Mucosa of descending colon (tissue), 3 donors: ENCODE results near the gene CYSTM1. TPM values are rescaled to one million over a fixed set of nuclear protein-coding genes. Genes with fewer than 3 reads are reported as not detected.

Experiments
- ATAC-seq: fragments of 200-7000 bp; cut with Tn5 transposase; one replicate; pipeline ENCODE4 v1.9.1; 2020; ENCODE audit warnings: mild to moderate bottlenecking, moderate library complexity
- DNase-seq, 3 donors: peaks; one replicate each; pipeline ENCODE4 v3.0.0-alpha.2; 2020
- H3K36me3 ChIP-seq: fragments of 200-600 bp; one replicate; pipeline ENCODE4 v1.8.0; 2021; ENCODE audit warnings: low read depth, mild to moderate bottlenecking
- H3K4me1 ChIP-seq: fragments of 200-600 bp; one replicate; pipeline ENCODE4 v1.8.0; 2021; ENCODE audit warnings: low read depth, mild to moderate bottlenecking
- H3K4me3 ChIP-seq: fragments of 200-600 bp; one replicate; pipeline ENCODE4 v1.8.0; 2021; ENCODE audit warnings: mild to moderate bottlenecking
- H3K9me3 ChIP-seq: fragments of 200-600 bp; one replicate; pipeline ENCODE4 v1.8.0; 2021; ENCODE audit warnings: mild to moderate bottlenecking
- intact Hi-C, 2 donors: fragments of 100-400 bp; cut with DNase I in 1 of 2; cut with micrococcal nuclease in 1 of 2; formaldehyde crosslinking; loops; one replicate each; pipeline versions ENCODE4 v1.11.0 to v1.11.1; 2022; cut with DNase I, micrococcal nuclease
- total RNA-seq, 3 donors: library from RNA; stranded (reverse); fragmentation: NEBNext Ultra II Directional in 2 of 3; extraction: Animal tissue kit (Norgen Biotek cat#: 25700) in 2 of 3; gene quantifications; one replicate each; pipeline versions ENCODE4 v1.2.1 to v1.2.4, GENCODE V29; 2021 to 2023
- TF ChIP-seq, protein P1 (sequence below): fragments of 200-600 bp; IDR thresholded peaks from one replicate; pipeline ENCODE4 v1.8.0; 2022; ENCODE audit warnings: antibody characterized with exemption, mild to moderate bottlenecking
- donor health status: DM: no; HTN: no; CAD: no; lungs with moderate emphysema.
- donor health status: DM: no; HTN: no; CAD: no.
- donor health status: DM: no; HTN: yes; CAD: no.

CYSTM1 gene
- total RNA-seq, 3 donors from 2014 or later = 76.3 to 175 (median 136) TPM

DNA sequence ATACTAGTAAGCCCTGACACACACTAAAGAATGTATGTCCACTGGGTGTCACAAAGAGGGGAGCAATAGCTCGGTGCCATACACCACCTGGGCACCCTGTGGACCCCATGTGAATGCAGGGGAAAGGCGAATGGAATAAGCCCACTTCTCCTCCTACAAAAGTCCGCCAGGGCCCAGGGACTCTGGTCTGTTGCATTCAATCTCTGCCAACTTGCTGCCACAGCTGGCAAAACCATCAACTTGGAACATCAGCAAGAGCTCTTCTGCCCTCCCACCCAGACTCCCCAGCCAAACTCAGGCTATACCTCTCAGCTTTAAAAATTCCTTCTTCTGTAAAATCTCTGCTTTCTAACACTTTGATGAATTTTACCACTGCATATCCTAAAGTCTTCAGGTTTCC lies 73.4 kb downstream of the CYSTM1 start:
- ATAC-seq (no peak), DNase-seq (no peak)
- Histone ChIP-seq H3K4me3 (no peak overlapping the region), H3K36me3 (no peaks in the 10 kb centered on the region), H3K9me3 (no peaks in the 10 kb centered on the region), H3K4me1 (peaks cover 14% of the 10 kb centered on the region)
- TF ChIP-seq, protein P1, sequence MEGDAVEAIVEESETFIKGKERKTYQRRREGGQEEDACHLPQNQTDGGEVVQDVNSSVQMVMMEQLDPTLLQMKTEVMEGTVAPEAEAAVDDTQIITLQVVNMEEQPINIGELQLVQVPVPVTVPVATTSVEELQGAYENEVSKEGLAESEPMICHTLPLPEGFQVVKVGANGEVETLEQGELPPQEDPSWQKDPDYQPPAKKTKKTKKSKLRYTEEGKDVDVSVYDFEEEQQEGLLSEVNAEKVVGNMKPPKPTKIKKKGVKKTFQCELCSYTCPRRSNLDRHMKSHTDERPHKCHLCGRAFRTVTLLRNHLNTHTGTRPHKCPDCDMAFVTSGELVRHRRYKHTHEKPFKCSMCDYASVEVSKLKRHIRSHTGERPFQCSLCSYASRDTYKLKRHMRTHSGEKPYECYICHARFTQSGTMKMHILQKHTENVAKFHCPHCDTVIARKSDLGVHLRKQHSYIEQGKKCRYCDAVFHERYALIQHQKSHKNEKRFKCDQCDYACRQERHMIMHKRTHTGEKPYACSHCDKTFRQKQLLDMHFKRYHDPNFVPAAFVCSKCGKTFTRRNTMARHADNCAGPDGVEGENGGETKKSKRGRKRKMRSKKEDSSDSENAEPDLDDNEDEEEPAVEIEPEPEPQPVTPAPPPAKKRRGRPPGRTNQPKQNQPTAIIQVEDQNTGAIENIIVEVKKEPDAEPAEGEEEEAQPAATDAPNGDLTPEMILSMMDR = no peak
- intact Hi-C loops = no loop called here

- no peak for DNase-seq
- no peak for ATAC-seq
- H3K4me3 ChIP-seq = no peak overlapping the region
- no peaks in the 10 kb centered on the region for H3K36me3 ChIP-seq
- no peaks in the 10 kb centered on the region for H3K9me3 ChIP-seq
- intact Hi-C loops = no loop called here
- H3K4me1 ChIP-seq = peaks cover 23% of the 10 kb centered on the region
- TF ChIP-seq, protein P1 = no peak
Observed at GRCh38 chr5:140249536-140249935, 74.5 kb downstream of the CYSTM1 start.

DNA sequence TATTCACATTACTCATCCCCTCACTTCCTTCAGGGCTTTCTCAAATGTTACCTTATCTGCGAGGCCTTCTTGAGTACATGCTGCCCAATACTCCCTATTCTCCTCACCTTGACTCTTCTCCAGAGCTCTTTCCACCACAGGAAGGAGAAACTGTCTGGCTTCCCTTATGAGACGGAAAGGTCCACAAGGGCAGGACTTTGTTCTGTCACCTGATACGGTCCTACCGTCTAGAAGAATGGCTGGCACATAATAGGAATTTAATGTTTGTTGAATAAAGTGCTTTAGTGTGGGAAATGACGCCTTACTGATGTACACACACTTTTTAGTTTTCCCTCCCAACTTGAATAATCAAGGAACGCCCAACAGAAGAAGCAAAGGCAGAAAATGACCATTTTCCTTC lies 75.4 kb downstream of the CYSTM1 start:
- H3K4me1 ChIP-seq = peaks cover 20% of the 10 kb centered on the region
- ATAC-seq = peak; percentile 39
- no peaks in the 10 kb centered on the region for H3K9me3 ChIP-seq
- TF ChIP-seq, protein P1 = no peak
- DNase-seq = no peak
- intact Hi-C loops = no loop called here
- H3K4me3 ChIP-seq = no peak overlapping the region
- no peaks in the 10 kb centered on the region for H3K36me3 ChIP-seq

GRCh38 chr5:140251527-140251973 lies 76.6 kb downstream of the CYSTM1 start:
- Histone ChIP-seq H3K36me3 (no peaks in the 10 kb centered on the region), H3K4me1 (peaks cover 20% of the 10 kb centered on the region), H3K9me3 (no peaks in the 10 kb centered on the region), H3K4me3 (no peak overlapping the region)
- TF ChIP-seq, protein P1 = no peak
- ATAC-seq = no peak
- intact Hi-C loops = no loop called here
- DNase-seq = no peak

- Histone ChIP-seq H3K4me3 (no peak overlapping the region), H3K9me3 (no peaks in the 10 kb centered on the region), H3K36me3 (no peaks in the 10 kb centered on the region), H3K4me1 (peaks cover 20% of the 10 kb centered on the region)
- no peak for DNase-seq
- no peak for ATAC-seq
- intact Hi-C loops = no loop called here
- TF ChIP-seq, protein P1 = no peak
Observed at GRCh38 chr5:140252470-140253126, 77.6 kb downstream of the CYSTM1 start.
